ENCODE results near the gene WDR18. TPM values are rescaled to one million over a fixed set of nuclear protein-coding genes. Genes with fewer than 3 reads are reported as not detected.

Gene WDR18
- polyA plus RNA-seq, 1 donor (not counting 4 experiments of a cell fraction or from before 2014, with no cell fraction given) = 26.3 TPM

- Histone ChIP-seq H3K27me3 (ENCODE audit: control insufficient read depth, extremely low read depth, insufficient read depth, low read length) (no peaks in the 10 kb centered on the region), H3K4me2 (ENCODE audit: control insufficient read depth, extremely low read depth, insufficient read depth, low read depth, low read length) (no peak overlapping the region), H3K36me3 (ENCODE audit: control insufficient read depth in 2 of 2, extremely low read depth in 1 of 2, insufficient read depth in 2 of 2, low read length in 2 of 2) (peaks cover 25 to 32% of the 10 kb centered on the region in 2 experiments), H2AFZ (ENCODE audit: control insufficient read depth, low read length) (no peak overlapping the region), H3K9me1 (ENCODE audit: control insufficient read depth, extremely low read depth, insufficient read depth, low read length) (no peaks in the 10 kb centered on the region), H3K9me3 (ENCODE audit: control insufficient read depth, low read depth, low read length) (no peaks in the 10 kb centered on the region), H4K20me1 (ENCODE audit: control insufficient read depth, extremely low read depth, insufficient read depth, low read length) (peaks cover 9% of the 10 kb centered on the region), H3K9ac (ENCODE audit: control insufficient read depth, extremely low read depth, insufficient read depth, low read length) (no peak overlapping the region), H3K4me3 (ENCODE audit: control insufficient read depth in 2 of 3, extremely low read depth in 1 of 3, insufficient read depth in 2 of 3, low read depth in 1 of 3, low read length in 3 of 3) (no peak overlapping the region), H3K79me2 (ENCODE audit: control insufficient read depth, insufficient read depth, low read length) (peaks cover 16% of the 10 kb centered on the region), H3K4me1 (ENCODE audit: control insufficient read depth, extremely low read depth, insufficient read depth, low read length) (peaks cover 23% of the 10 kb centered on the region), H3K27ac (ENCODE audit: control insufficient read depth, insufficient read depth, low read length) (no peak overlapping the region)
- TF ChIP-seq CTCF (optimal IDR thresholded peaks at IDR 0.05 in 1 of 3, IDR thresholded peaks at IDR 0.05 in 1 of 3, conservative IDR thresholded peaks at IDR 0.05 in 1 of 3; ENCODE audit: extremely low read depth in 1 of 3, insufficient read depth in 2 of 3, low read length in 3 of 3) = no peak
- no peak for TF ChIP-seq EZH2 (IDR thresholded peaks at IDR 0.05; ENCODE audit: low read length)
- no peak for DNase-seq (ENCODE audit: low read depth, low spot score)
- no peak for FAIRE-seq
- dilution Hi-C loops (cut with MboI; ENCODE audit: extremely low pct_ligation_motif_present, low sequenced_read_pairs) = no loop called here
Measured at GRCh38 chr19:1037621-1038064, 53.5 kb downstream of the WDR18 start.

GRCh38 chr19:1038978-1039645, 55.0 kb downstream of the WDR18 start:
- H4K20me1 ChIP-seq (ENCODE audit: control insufficient read depth, extremely low read depth, insufficient read depth, low read length) = peaks cover 9% of the 10 kb centered on the region
- H3K9me1 ChIP-seq (ENCODE audit: control insufficient read depth, extremely low read depth, insufficient read depth, low read length) = no peaks in the 10 kb centered on the region
- FAIRE-seq (no peak), DNase-seq (ENCODE audit: low read depth, low spot score) (no peak)
- H3K4me3 ChIP-seq (ENCODE audit: control insufficient read depth in 2 of 3, extremely low read depth in 1 of 3, insufficient read depth in 2 of 3, low read depth in 1 of 3, low read length in 3 of 3) = peak overlapping the region in 1 of 3 experiments; percentile 75
- no peaks in the 10 kb centered on the region for H3K27me3 ChIP-seq (ENCODE audit: control insufficient read depth, extremely low read depth, insufficient read depth, low read length)
- no peak overlapping the region for H3K9ac ChIP-seq (ENCODE audit: control insufficient read depth, extremely low read depth, insufficient read depth, low read length)
- H3K4me2 ChIP-seq (ENCODE audit: control insufficient read depth, extremely low read depth, insufficient read depth, low read depth, low read length) = peak overlapping the region; percentile 96
- no peaks in the 10 kb centered on the region for H3K9me3 ChIP-seq (ENCODE audit: control insufficient read depth, low read depth, low read length)
- no peak overlapping the region for H3K27ac ChIP-seq (ENCODE audit: control insufficient read depth, insufficient read depth, low read length)
- no peak for TF ChIP-seq EZH2 (IDR thresholded peaks at IDR 0.05; ENCODE audit: low read length)
- TF ChIP-seq CTCF (optimal IDR thresholded peaks at IDR 0.05 in 1 of 3, IDR thresholded peaks at IDR 0.05 in 1 of 3, conservative IDR thresholded peaks at IDR 0.05 in 1 of 3; ENCODE audit: extremely low read depth in 1 of 3, insufficient read depth in 2 of 3, low read length in 3 of 3) = no peak
- dilution Hi-C loops (cut with MboI; ENCODE audit: extremely low pct_ligation_motif_present, low sequenced_read_pairs) = no loop called here
- H3K36me3 ChIP-seq (ENCODE audit: control insufficient read depth in 2 of 2, extremely low read depth in 1 of 2, insufficient read depth in 2 of 2, low read length in 2 of 2) = peaks cover 24 to 26% of the 10 kb centered on the region in 2 experiments
- peaks cover 29% of the 10 kb centered on the region for H3K4me1 ChIP-seq (ENCODE audit: control insufficient read depth, extremely low read depth, insufficient read depth, low read length)
- no peak overlapping the region for H2AFZ ChIP-seq (ENCODE audit: control insufficient read depth, low read length)
- H3K79me2 ChIP-seq (ENCODE audit: control insufficient read depth, insufficient read depth, low read length) = peaks cover 9% of the 10 kb centered on the region

All from keratinocyte (primary cell).